ENCODE data around the gene CPNE6.

Gene CPNE6

GRCh38 chr14:24054646-24055045 lies 16.7 kb upstream of the CPNE6 start:
- DNase-seq (ENCODE audit: low spot score) = no peak

GRCh38 chr14:24055971-24056799 lies 15.2 kb upstream of the CPNE6 start:
- no peak for DNase-seq (ENCODE audit: low spot score)

GRCh38 chr14:24056800-24057184 lies 14.6 kb upstream of the CPNE6 start:
- no peak for DNase-seq (ENCODE audit: low spot score)

GRCh38 chr14:24057271-24057670 lies 14.1 kb upstream of the CPNE6 start:
- DNase-seq (ENCODE audit: low spot score) = no peak

- DNase-seq (ENCODE audit: low spot score) = no peak
Measured at GRCh38 chr14:24057867-24058259, 13.5 kb upstream of the CPNE6 start.

- DNase-seq (ENCODE audit: low spot score) = peak; percentile 96
Measured at GRCh38 chr14:24058260-24058950, 13.0 kb upstream of the CPNE6 start.

- no peak for DNase-seq (ENCODE audit: low spot score)
Measured at GRCh38 chr14:24058951-24059475, 12.3 kb upstream of the CPNE6 start.

GRCh38 chr14:24059841-24060388 lies 11.4 kb upstream of the CPNE6 start:
- no peak for DNase-seq (ENCODE audit: low spot score)

GRCh38 chr14:24060443-24060842 lies 10.9 kb upstream of the CPNE6 start:
- DNase-seq (ENCODE audit: low spot score) = no peak

- DNase-seq (ENCODE audit: low spot score) = no peak
Measured at GRCh38 chr14:24060984-24061913, 10.1 kb upstream of the CPNE6 start.

GRCh38 chr14:24062216-24062980 lies 9.0 kb upstream of the CPNE6 start:
- no peak for DNase-seq (ENCODE audit: low spot score)

GRCh38 chr14:24063263-24063836 lies 8.0 kb upstream of the CPNE6 start:
- no peak for DNase-seq (ENCODE audit: low spot score)

GRCh38 chr14:24064091-24064795 lies 7.1 kb upstream of the CPNE6 start:
- no peak for DNase-seq (ENCODE audit: low spot score)

GRCh38 chr14:24064856-24065255 lies 6.5 kb upstream of the CPNE6 start:
- no peak for DNase-seq (ENCODE audit: low spot score)

- DNase-seq (ENCODE audit: low spot score) = no peak
Measured at GRCh38 chr14:24065408-24065807, 6.0 kb upstream of the CPNE6 start.

- no peak for DNase-seq (ENCODE audit: low spot score)
Measured at GRCh38 chr14:24066496-24067132, 4.7 kb upstream of the CPNE6 start.

GRCh38 chr14:24067133-24068082 lies 4.0 kb upstream of the CPNE6 start:
- DNase-seq (ENCODE audit: low spot score) = no peak

- DNase-seq (ENCODE audit: low spot score) = no peak
Measured at GRCh38 chr14:24068711-24069410, 2.5 kb upstream of the CPNE6 start.

Measured in HuH-7.5 (cell line).